GM12878 (cell line): ENCODE results near the gene TBC1D23. TPM values are rescaled to one million over a fixed set of nuclear protein-coding genes. Genes with fewer than 3 reads are reported as not detected.

ENCODE experiments used
- ATAC-seq: fragments of 200-7000 bp; cut with Tn5 transposase; 3 replicates; pipeline ENCODE4 v1.9.1; 2020; ENCODE audit warnings: mild to moderate bottlenecking, moderate library complexity
- BruUV-seq: library from RNA; stranded (reverse); fragments of 400-500 nt; replicated peaks from 2 replicates; lab custom pipeline; 2021; lab: Mats Ljungman, UMichigan
- CTCF ChIA-PET: fragments of 300-600 bp; sonication (Branson Sonifier 250); formaldehyde crosslinking; extraction: SDS; loops from one replicate; lab custom pipeline; 2021; ENCODE audit warnings: inconsistent platforms; lab: Yijun Ruan, JAX
- POLR2A ChIA-PET: fragments of 350-600 bp; formaldehyde crosslinking; extraction: SDS; loops from one replicate; lab custom pipeline; 2021; ENCODE audit warnings: inconsistent platforms; lab: Charles Lee
- RAD21 ChIA-PET: fragments of 300-600 bp; sonication (Branson Sonifier 250); formaldehyde crosslinking; loops from one replicate; lab custom pipeline; 2023; ENCODE audit warnings: antibody characterized with exemption; ENCODE audit not compliant: unreplicated experiment; lab: Charles Lee
- SMC1A ChIA-PET: fragments of 300-600 bp; sonication (Branson Sonifier 250); formaldehyde crosslinking; loops from one replicate; lab custom pipeline; 2023; ENCODE audit not compliant: unreplicated experiment, uncharacterized antibody; lab: Charles Lee
- DNase-seq: peaks from one replicate; pipeline ENCODE4 v3.0.0-alpha.2; 2011; ENCODE audit warnings: low read depth, low spot score
- FAIRE-seq: peaks from 3 replicates; lab custom pipeline; 2011; peaks lifted over from hg19 to GRCh38; lab: Jason Lieb, UNC
- H2AFZ ChIP-seq: 2 replicates; pipeline ENCODE4 v1.6.0; 2011; ENCODE audit warnings: low read depth, low read length, control low read depth; ENCODE audit not compliant: control insufficient read depth
- H3K27ac ChIP-seq: 2 replicates; pipeline ENCODE4 v1.5.1; 2011; ENCODE audit warnings: control low read depth; ENCODE audit not compliant: control insufficient read depth, insufficient read depth
- H3K27me3 ChIP-seq, 2 experiments: replicated peaks in 1 of 2; 2 replicates each; pipeline versions ENCODE4 v1.6.0 to v1.6.1; 2011; ENCODE audit warnings: low read length in 1 of 2; ENCODE audit not compliant: control insufficient read depth in 2 of 2, insufficient read depth in 2 of 2
- H3K36me3 ChIP-seq, 2 experiments: 2 replicates each; pipeline ENCODE4 v1.5.1; 2011; ENCODE audit warnings: low read length in 1 of 2; ENCODE audit not compliant: control insufficient read depth in 2 of 2, insufficient read depth in 2 of 2
- H3K4me1 ChIP-seq: 2 replicates; pipeline ENCODE4 v1.6.1; 2011; ENCODE audit warnings: mild to moderate bottlenecking, low read length, moderate library complexity, mixed read lengths; ENCODE audit not compliant: control insufficient read depth, insufficient read depth
- H3K4me2 ChIP-seq: 2 replicates; pipeline ENCODE4 v1.6.0; 2011; ENCODE audit warnings: control low read depth; ENCODE audit not compliant: control insufficient read depth, insufficient read depth
- H3K4me3 ChIP-seq: fragments of 200-600 bp; sonication (generic); 2 replicates; pipeline ENCODE4 v1.5.1; 2016
- H3K79me2 ChIP-seq: 2 replicates; pipeline ENCODE4 v1.6.0; 2011; ENCODE audit warnings: low read length; ENCODE audit not compliant: control insufficient read depth, insufficient read depth
- H3K9ac ChIP-seq: 2 replicates; pipeline ENCODE4 v1.8.0; 2011; ENCODE audit warnings: low read length, control low read depth, mixed read lengths; ENCODE audit not compliant: control insufficient read depth, insufficient read depth
- H3K9me3 ChIP-seq: replicated peaks from 3 replicates; pipeline ENCODE4 v1.5.1; 2011; ENCODE audit warnings: mild to moderate bottlenecking, low read length; ENCODE audit not compliant: control insufficient read depth, insufficient read depth
- H4K20me1 ChIP-seq: 2 replicates; pipeline ENCODE4 v1.6.0; 2011; ENCODE audit not compliant: control insufficient read depth, insufficient read depth
- CEBPB ChIP-seq, 2 experiments: fragments of 150-350 bp in 1 of 2; IDR thresholded peaks; 2 replicates each; pipeline ENCODE4 v1.6.1; 2012 to 2014; ENCODE audit warnings: low read depth in 2 of 2, low read length in 2 of 2, borderline replicate concordance in 1 of 2, inconsistent platforms in 1 of 2
- CREB1 ChIP-seq: IDR thresholded peaks from 2 replicates; pipeline ENCODE4 v1.6.1; 2012; ENCODE audit warnings: low read depth, mild to moderate bottlenecking, inconsistent platforms
- EZH2 ChIP-seq: IDR thresholded peaks from 2 replicates; pipeline ENCODE4 v1.6.1; 2012; ENCODE audit warnings: low read depth, mild to moderate bottlenecking, control low read depth, inconsistent platforms, low read length, borderline replicate concordance; ENCODE audit not compliant: control insufficient read depth
- IRF3 ChIP-seq: fragments of 450-650 bp; IDR thresholded peaks from 2 replicates; pipeline ENCODE4 v1.6.1; 2014; ENCODE audit warnings: mild to moderate bottlenecking
- POLR2A ChIP-seq: IDR thresholded peaks from 2 replicates; pipeline ENCODE4 v1.6.1; 2011; ENCODE audit warnings: low read depth, mild to moderate bottlenecking, low read length
- RELA ChIP-seq: fragments of 450-650 bp; IDR thresholded peaks from 2 replicates; pipeline ENCODE4 v1.8.0; 2014; ENCODE audit warnings: borderline replicate concordance; ENCODE audit not compliant: partially characterized antibody
- SMAD5 ChIP-seq: IDR thresholded peaks from 2 replicates; pipeline ENCODE4 v1.6.1; 2016; ENCODE audit warnings: antibody characterized with exemption, low read depth
- TBL1XR1 ChIP-seq: IDR thresholded peaks from 2 replicates; pipeline ENCODE4 v1.6.1; 2012; ENCODE audit warnings: low read depth, low read length, improper control_type of control experiment
- USF2 ChIP-seq: IDR thresholded peaks from 2 replicates; pipeline ENCODE4 v1.6.1; 2011; ENCODE audit warnings: low read depth, low read length, improper control_type of control experiment, borderline replicate concordance
- ZBTB11 ChIP-seq: fragments of 450-650 bp; formaldehyde crosslinking; IDR thresholded peaks from 2 replicates; pipeline ENCODE4 v1.5.0; 2022; ENCODE audit warnings: mild to moderate bottlenecking, missing genetic modification characterization
- ZSCAN29 ChIP-seq: fragments of 450-650 bp; IDR thresholded peaks from 2 replicates; pipeline ENCODE4 v1.6.1; 2017; ENCODE audit warnings: mild to moderate bottlenecking, moderate library complexity
- WGBS: methylation state at CpG from one replicate; pipeline ENCODE4 v1.1.6; 2016; ENCODE audit warnings: low lambda C conversion rate; ENCODE audit not compliant: insufficient replicate concordance, insufficient coverage; ENCODE audit errors: missing lambda C conversion rate; 5-methylcytosine and 5-hydroxymethylcytosine counted together
- in situ Hi-C: fragments of 300-500 bp; cut with MboI; formaldehyde crosslinking; loops from 9 replicates; pipeline ENCODE4 v1.14.3; 2018; ENCODE audit warnings: mixed read lengths
- intact Hi-C: fragments of 100-400 bp; cut with micrococcal nuclease; formaldehyde crosslinking; loops from one replicate; pipeline ENCODE4 v1.14.2; 2022; ENCODE audit not compliant: unreplicated experiment
- polyA plus RNA-seq, 11 experiments: library from polyadenylated mRNA; depleted of rRNA in 4 of 11; unstranded in 6 of 11; stranded (reverse) in 5 of 11; fragments of >200 nt; fragmentation: Nextera tagmentation in 4 of 11; fragmentation: Illumina TruSeq in 1 of 11; extraction: Ambion mirVana in 4 of 11; extraction: Trizol in 1 of 11; gene quantifications; 1 replicate in 1 of 11; 2 replicates in 10 of 11; pipeline versions ENCODE4 v1.2.1 to v1.2.3, GENCODE V29; 2011 to 2016; ENCODE audit warnings: inconsistent platforms in 2 of 11, missing spikeins in 2 of 11, low read depth in 1 of 11
- total RNA-seq, 4 experiments: library from RNA; depleted of rRNA in 3 of 4; stranded (reverse); fragments of >200 nt in 3 of 4; fragmentation: Illumina TruSeq in 1 of 4; extraction: Trizol in 1 of 4; gene quantifications; 2 replicates each; pipeline versions ENCODE4 v1.2.1 to v1.2.3, GENCODE V29; 2013 to 2021
- TF ChIP-seq, protein P1 (sequence below): IDR thresholded peaks from 2 replicates; pipeline ENCODE4 v1.6.1; 2012; ENCODE audit warnings: low read depth, low read length, improper control_type of control experiment

TBC1D23 gene
- total and polyA plus RNA-seq, 10 of the 15 experiments (the other 5 are each of a cell fraction or from before 2014, with no cell fraction given), result 8.2 to 23.2 (median 16.6) TPM

DNA sequence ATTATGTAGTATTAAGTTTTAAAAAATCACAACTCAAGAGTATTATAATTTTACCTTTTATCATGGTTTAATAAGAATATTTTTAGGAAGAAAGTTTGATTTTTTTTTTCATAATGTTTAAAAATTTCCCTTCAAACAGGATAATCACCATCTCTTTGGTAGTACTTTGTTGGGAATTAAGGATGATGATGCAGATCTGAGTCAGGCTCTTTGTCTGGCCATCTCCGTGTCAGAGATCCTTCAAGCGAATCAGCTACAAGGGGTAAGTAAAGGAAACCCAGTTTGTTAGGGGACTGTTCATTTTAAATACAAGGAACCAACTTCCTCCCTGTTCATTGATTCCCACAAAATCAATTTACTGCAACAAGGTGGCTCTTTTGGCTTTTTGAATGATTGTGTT is 37.0 kb downstream of the TBC1D23 start:
- no TSS peak for BruUV-seq
- DNase-seq (no peak), ATAC-seq (no peak), FAIRE-seq (no peak)
- Histone ChIP-seq H3K79me2 (no peaks in the 10 kb centered on the region), H3K9ac (no peak overlapping the region), H3K27me3 (no peaks in the 10 kb centered on the region), H3K4me2 (no peak overlapping the region), H3K4me3 (no peak overlapping the region), H3K9me3 (no peaks in the 10 kb centered on the region), H2AFZ (no peak overlapping the region), H4K20me1 (no peaks in the 10 kb centered on the region)
- 95% methylated on average over 2 of the region's 2 CpGs for WGBS
- CTCF ChIA-PET, result interaction anchor here (0.6 to 1.4 kb wide), 2 partner anchors 13 to 104 kb away, joined by 3 to 4 read pairs; no protein-coding TSS in a partner anchor
- RAD21 ChIA-PET, result no interaction called here
- in situ Hi-C loops, result no loop called here
- TF ChIP-seq SMAD5 (no peak), EZH2 (no peak), ZBTB11 (CRISPR knock-in tag) (no peak), CREB1 (no peak), ZSCAN29 (no peak), RELA (no peak), POLR2A (no peak), USF2 (no peak), IRF3 (no peak), TBL1XR1 (no peak), CEBPB (IDR thresholded peaks at IDR 0.05; ENCODE audit: borderline replicate concordance in 1 of 2, low read depth in 2 of 2, low read length in 2 of 2) (no peak)
- TF ChIP-seq, protein P1, sequence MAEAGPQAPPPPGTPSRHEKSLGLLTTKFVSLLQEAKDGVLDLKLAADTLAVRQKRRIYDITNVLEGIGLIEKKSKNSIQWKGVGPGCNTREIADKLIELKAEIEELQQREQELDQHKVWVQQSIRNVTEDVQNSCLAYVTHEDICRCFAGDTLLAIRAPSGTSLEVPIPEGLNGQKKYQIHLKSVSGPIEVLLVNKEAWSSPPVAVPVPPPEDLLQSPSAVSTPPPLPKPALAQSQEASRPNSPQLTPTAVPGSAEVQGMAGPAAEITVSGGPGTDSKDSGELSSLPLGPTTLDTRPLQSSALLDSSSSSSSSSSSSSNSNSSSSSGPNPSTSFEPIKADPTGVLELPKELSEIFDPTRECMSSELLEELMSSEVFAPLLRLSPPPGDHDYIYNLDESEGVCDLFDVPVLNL, result no peak
- TF ChIP-seq, all 136 proteins: peak for 0
- Histone ChIP-seq H3K27ac (no peak overlapping the region), H3K36me3 (peaks cover 0 to 6% of the 10 kb centered on the region in 2 experiments; a peak in 3 of 4 replicates), H3K4me1 (no peaks in the 10 kb centered on the region)
- ChIA-PET SMC1A (interaction anchor here (0.9 to 1.0 kb wide), 2 partner anchors 9 to 229 kb away, joined by 3 to 4 read pairs; no protein-coding TSS in a partner anchor), POLR2A (no interaction called here)
- intact Hi-C loops, result no loop called here
